Measurements from ENCODE around the gene C16orf46.

DNA sequence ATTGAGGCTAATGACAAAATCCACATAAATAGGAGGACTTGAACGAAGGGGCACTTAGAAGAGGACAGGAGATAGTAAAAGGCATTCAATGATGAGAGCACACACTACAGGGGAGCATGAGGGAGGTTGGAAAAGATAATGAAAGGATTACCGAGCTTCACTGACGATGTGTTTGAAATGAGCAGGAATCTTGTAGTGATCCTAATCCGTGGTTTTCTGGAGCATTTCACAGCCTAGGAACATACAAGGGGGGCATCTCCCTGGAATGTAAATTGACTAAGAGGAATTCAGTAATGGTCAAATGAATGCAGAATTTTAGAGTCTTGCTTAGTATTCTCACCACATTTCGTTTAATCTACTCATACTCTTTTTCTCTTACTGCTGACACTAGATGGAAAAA is 36.2 kb downstream of the C16orf46 start:
- TF ChIP-seq, protein P1, sequence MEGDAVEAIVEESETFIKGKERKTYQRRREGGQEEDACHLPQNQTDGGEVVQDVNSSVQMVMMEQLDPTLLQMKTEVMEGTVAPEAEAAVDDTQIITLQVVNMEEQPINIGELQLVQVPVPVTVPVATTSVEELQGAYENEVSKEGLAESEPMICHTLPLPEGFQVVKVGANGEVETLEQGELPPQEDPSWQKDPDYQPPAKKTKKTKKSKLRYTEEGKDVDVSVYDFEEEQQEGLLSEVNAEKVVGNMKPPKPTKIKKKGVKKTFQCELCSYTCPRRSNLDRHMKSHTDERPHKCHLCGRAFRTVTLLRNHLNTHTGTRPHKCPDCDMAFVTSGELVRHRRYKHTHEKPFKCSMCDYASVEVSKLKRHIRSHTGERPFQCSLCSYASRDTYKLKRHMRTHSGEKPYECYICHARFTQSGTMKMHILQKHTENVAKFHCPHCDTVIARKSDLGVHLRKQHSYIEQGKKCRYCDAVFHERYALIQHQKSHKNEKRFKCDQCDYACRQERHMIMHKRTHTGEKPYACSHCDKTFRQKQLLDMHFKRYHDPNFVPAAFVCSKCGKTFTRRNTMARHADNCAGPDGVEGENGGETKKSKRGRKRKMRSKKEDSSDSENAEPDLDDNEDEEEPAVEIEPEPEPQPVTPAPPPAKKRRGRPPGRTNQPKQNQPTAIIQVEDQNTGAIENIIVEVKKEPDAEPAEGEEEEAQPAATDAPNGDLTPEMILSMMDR (IDR thresholded peaks at IDR 0.05), result no peak
- no peak for TF ChIP-seq ZFX (IDR thresholded peaks at IDR 0.05; ENCODE audit: borderline replicate concordance)
